Astrocyte (in vitro differentiated cells and primary cell): ENCODE measurements around the gene FBXL19. TPM values are rescaled to one million over a fixed set of nuclear protein-coding genes. Genes with fewer than 3 reads are reported as not detected.

ENCODE experiments used
- DNase-seq: peaks from one replicate; pipeline ENCODE4 v3.0.0-alpha.2; 2010; ENCODE audit warnings: low read depth
- FAIRE-seq: peaks from 2 replicates; lab custom pipeline; 2011; peaks lifted over from hg19 to GRCh38; lab: Jason Lieb, UNC
- H2AFZ ChIP-seq: 2 replicates; pipeline ENCODE4 v1.6.0; 2012; ENCODE audit warnings: low read depth, low read length, inconsistent platforms
- H3K27ac ChIP-seq: 2 replicates; pipeline ENCODE4 v1.5.1; 2011; ENCODE audit warnings: low read depth, low read length, inconsistent platforms
- H3K27me3 ChIP-seq: 2 replicates; pipeline ENCODE4 v1.6.0; 2011; ENCODE audit warnings: low read length, inconsistent platforms; ENCODE audit not compliant: insufficient read depth
- H3K36me3 ChIP-seq: 2 replicates; pipeline ENCODE4 v1.5.1; 2011; ENCODE audit warnings: low read length, inconsistent platforms; ENCODE audit not compliant: insufficient read depth
- H3K4me1 ChIP-seq: 2 replicates; pipeline ENCODE4 v1.5.1; 2011; ENCODE audit warnings: low read length, inconsistent platforms; ENCODE audit not compliant: insufficient read depth
- H3K4me2 ChIP-seq: 2 replicates; pipeline ENCODE4 v1.6.0; 2012; ENCODE audit warnings: low read length, inconsistent platforms
- H3K4me3 ChIP-seq: 2 replicates; pipeline ENCODE4 v1.5.1; 2011; ENCODE audit warnings: low read depth, mild to moderate bottlenecking, low read length, inconsistent platforms; ENCODE audit not compliant: insufficient read depth
- H3K79me2 ChIP-seq: 2 replicates; pipeline ENCODE4 v1.6.0; 2012; ENCODE audit warnings: mild to moderate bottlenecking, low read length, inconsistent platforms; ENCODE audit not compliant: insufficient read depth
- H3K9ac ChIP-seq: 2 replicates; pipeline ENCODE4 v1.6.0; 2012; ENCODE audit warnings: mild to moderate bottlenecking, low read length, inconsistent platforms
- H3K9me3 ChIP-seq: 2 replicates; pipeline ENCODE4 v1.5.1; 2012; ENCODE audit warnings: low read depth, mild to moderate bottlenecking, low read length, inconsistent platforms; ENCODE audit not compliant: insufficient read depth
- H4K20me1 ChIP-seq: 2 replicates; pipeline ENCODE4 v1.6.0; 2012; ENCODE audit warnings: low read length, inconsistent platforms; ENCODE audit not compliant: insufficient read depth
- H3K27ac Mint-ChIP-seq: one replicate; pipeline ENCODE4 v1.8.0; 2021; ENCODE audit warnings: mild to moderate bottlenecking, mixed read lengths; ENCODE audit not compliant: unreplicated experiment
- H3K27me3 Mint-ChIP-seq: one replicate; pipeline ENCODE4 v1.8.0; 2021; ENCODE audit warnings: low read depth, mixed read lengths; ENCODE audit not compliant: unreplicated experiment
- H3K36me3 Mint-ChIP-seq: one replicate; pipeline ENCODE4 v1.8.0; 2021; ENCODE audit warnings: low read depth, mixed read lengths; ENCODE audit not compliant: unreplicated experiment
- H3K4me1 Mint-ChIP-seq: one replicate; pipeline ENCODE4 v1.8.0; 2021; ENCODE audit warnings: low read depth, mixed read lengths; ENCODE audit not compliant: unreplicated experiment
- H3K4me3 Mint-ChIP-seq: one replicate; pipeline ENCODE4 v1.8.0; 2021; ENCODE audit warnings: mild to moderate bottlenecking, moderate library complexity, mixed read lengths; ENCODE audit not compliant: unreplicated experiment
- H3K9me3 Mint-ChIP-seq: one replicate; pipeline ENCODE4 v1.8.0; 2021; ENCODE audit warnings: mild to moderate bottlenecking, mixed read lengths; ENCODE audit not compliant: unreplicated experiment
- EZH2 ChIP-seq: IDR thresholded peaks from 2 replicates; pipeline ENCODE4 v1.6.1; 2012; ENCODE audit warnings: mild to moderate bottlenecking, low read length, inconsistent platforms; ENCODE audit not compliant: insufficient read depth
- total RNA-seq: library from RNA; stranded (reverse); gene quantifications from 2 replicates; pipeline ENCODE4 v1.2.1, GENCODE V29; 2021
- TF ChIP-seq, protein P1 (sequence below): IDR thresholded peaks from 2 replicates; pipeline ENCODE4 v1.5.1; 2011; ENCODE audit warnings: low read depth, mild to moderate bottlenecking, inconsistent platforms, low read length, moderate library complexity; ENCODE audit not compliant: insufficient read depth

Gene FBXL19
- total RNA-seq, 1 donor from 2014 or later = 42.5 TPM

DNA sequence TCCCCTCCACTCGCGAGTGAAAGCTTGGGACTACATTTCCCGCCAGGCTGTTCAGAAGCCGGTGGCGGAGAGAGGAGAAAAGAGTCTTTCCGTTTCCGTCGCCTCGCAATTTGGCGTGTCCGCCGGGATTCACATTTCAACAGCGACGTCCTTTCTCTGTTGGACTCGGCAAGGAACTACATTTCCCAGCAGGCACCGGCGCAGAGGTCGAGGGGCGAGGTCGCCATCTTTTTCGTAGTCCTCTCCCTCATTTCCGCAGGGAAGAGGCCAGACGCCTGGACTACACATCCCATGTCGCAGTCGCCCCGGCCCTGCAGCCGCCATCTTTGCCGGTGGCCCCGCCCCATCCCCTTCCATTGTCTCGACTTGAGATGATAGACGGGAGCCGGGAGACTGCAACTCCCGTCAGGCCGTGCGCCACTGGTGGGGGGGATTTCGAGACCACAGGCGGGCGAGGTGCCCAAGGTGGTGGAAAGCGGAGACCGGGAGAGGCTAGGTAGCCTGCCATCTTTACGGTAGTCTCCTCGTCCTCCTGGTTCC lies 882 bp upstream of the FBXL19 start:
- peak overlapping the region; percentile 100 for H3K27ac Mint-ChIP-seq
- H3K36me3 Mint-ChIP-seq = peaks cover 2% of the 10 kb centered on the region
- DNase-seq (peak; percentile 98), FAIRE-seq (peak; percentile 58)
- H3K27ac ChIP-seq = peak overlapping the region; percentile 99
- peak overlapping the region; percentile 98 for H2AFZ ChIP-seq
- peak overlapping the region; percentile 94 for H3K4me2 ChIP-seq
- H3K79me2 ChIP-seq = peaks cover 15% of the 10 kb centered on the region
- peak overlapping the region; percentile 99 for H3K4me3 Mint-ChIP-seq
- peaks cover 26% of the 10 kb centered on the region for H4K20me1 ChIP-seq
- peak overlapping the region; percentile 97 for H3K4me3 ChIP-seq
- TF ChIP-seq, protein P1, sequence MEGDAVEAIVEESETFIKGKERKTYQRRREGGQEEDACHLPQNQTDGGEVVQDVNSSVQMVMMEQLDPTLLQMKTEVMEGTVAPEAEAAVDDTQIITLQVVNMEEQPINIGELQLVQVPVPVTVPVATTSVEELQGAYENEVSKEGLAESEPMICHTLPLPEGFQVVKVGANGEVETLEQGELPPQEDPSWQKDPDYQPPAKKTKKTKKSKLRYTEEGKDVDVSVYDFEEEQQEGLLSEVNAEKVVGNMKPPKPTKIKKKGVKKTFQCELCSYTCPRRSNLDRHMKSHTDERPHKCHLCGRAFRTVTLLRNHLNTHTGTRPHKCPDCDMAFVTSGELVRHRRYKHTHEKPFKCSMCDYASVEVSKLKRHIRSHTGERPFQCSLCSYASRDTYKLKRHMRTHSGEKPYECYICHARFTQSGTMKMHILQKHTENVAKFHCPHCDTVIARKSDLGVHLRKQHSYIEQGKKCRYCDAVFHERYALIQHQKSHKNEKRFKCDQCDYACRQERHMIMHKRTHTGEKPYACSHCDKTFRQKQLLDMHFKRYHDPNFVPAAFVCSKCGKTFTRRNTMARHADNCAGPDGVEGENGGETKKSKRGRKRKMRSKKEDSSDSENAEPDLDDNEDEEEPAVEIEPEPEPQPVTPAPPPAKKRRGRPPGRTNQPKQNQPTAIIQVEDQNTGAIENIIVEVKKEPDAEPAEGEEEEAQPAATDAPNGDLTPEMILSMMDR = no peak
- no peak for TF ChIP-seq EZH2
- H3K4me1 ChIP-seq = peaks cover 20% of the 10 kb centered on the region
- H3K27me3 Mint-ChIP-seq = no peaks in the 10 kb centered on the region
- H3K36me3 ChIP-seq = peaks cover 3% of the 10 kb centered on the region
- H3K9me3 Mint-ChIP-seq = no peaks in the 10 kb centered on the region
- peaks cover 11% of the 10 kb centered on the region for H3K4me1 Mint-ChIP-seq
- no peaks in the 10 kb centered on the region for H3K9me3 ChIP-seq
- no peaks in the 10 kb centered on the region for H3K27me3 ChIP-seq
- H3K9ac ChIP-seq = peak overlapping the region; percentile 96

DNA sequence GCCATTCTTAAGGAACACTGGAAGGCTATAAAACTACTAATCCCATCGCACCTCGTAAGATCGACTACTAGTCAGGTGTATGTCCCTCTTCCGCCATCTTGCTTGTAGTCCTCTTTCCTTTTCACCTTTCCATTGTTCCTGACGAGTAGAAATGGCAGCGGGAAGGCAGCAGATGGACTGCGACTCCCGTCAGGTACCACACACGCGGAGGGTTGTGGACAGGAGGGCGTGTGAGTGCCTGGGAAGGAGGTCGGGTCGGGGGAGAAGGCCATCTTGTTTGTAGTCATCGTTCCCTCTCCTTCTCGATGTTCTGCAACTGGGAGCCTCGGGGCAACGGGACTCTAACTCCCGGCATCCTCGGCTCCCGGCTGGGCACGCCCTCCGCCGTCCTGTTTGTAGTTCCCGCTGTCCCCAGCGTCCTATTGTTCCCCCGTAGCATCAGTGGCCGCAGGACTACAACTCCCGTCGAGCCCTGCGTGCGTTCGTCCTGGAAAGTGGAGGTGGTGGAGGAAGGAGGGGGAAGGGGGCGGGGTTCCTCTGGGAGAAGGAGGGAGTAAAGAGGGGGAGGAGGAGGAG lies 324 bp upstream of the FBXL19 start:
- TF ChIP-seq, protein P1 = no peak
- TF ChIP-seq EZH2 = no peak
- no peaks in the 10 kb centered on the region for H3K9me3 ChIP-seq
- Mint-ChIP-seq H3K27me3 (no peaks in the 10 kb centered on the region), H3K4me3 (peak overlapping the region; percentile 99), H3K4me1 (peaks cover 11% of the 10 kb centered on the region), H3K36me3 (peaks cover 2% of the 10 kb centered on the region), H3K27ac (peak overlapping the region; percentile 100), H3K9me3 (no peaks in the 10 kb centered on the region)
- H3K36me3 ChIP-seq = peaks cover 3% of the 10 kb centered on the region
- peaks cover 20% of the 10 kb centered on the region for H3K4me1 ChIP-seq
- H4K20me1 ChIP-seq = peaks cover 30% of the 10 kb centered on the region
- H3K79me2 ChIP-seq = peaks cover 15% of the 10 kb centered on the region
- peak overlapping the region; percentile 97 for H3K4me3 ChIP-seq
- FAIRE-seq (peak; percentile 17), DNase-seq (peak; percentile 98)
- H3K9ac ChIP-seq = peak overlapping the region; percentile 96
- peak overlapping the region; percentile 99 for H3K27ac ChIP-seq
- H3K27me3 ChIP-seq = no peaks in the 10 kb centered on the region
- peak overlapping the region; percentile 98 for H2AFZ ChIP-seq
- peak overlapping the region; percentile 94 for H3K4me2 ChIP-seq
